Measurements from ENCODE around the gene PARP3. TPM values are rescaled to one million over a fixed set of nuclear protein-coding genes. Genes with fewer than 3 reads are reported as not detected.

The PARP3 gene
- total RNA-seq, 2 donors from 2014 or later, result 10.9 to 21.4 TPM

DNA sequence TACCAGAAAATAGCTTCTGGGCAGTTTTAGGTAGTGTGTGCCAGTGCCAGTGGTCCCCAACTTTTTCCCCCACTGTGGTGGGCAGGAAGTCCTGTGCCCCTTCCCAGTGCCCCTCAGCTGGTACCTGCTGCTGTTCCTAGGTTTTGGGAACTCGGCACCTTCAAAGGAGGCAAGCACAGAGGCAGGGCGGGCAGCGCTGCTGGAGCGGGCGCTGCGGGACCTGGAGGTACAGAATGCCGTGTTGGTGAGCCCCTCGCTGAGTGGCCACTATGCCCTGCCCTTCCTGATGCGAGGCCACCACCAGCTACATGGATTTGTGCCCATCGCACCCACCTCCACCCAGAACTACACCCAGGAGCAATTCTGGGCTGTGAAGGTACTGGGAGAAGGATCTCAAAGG is 38.1 kb downstream of the PARP3 start:
- H3K4me3 ChIP-seq, result no peak overlapping the region
- no peaks in the 10 kb centered on the region for H3K9me3 ChIP-seq
- no peaks in the 10 kb centered on the region for H3K36me3 ChIP-seq
- no peaks in the 10 kb centered on the region for H3K27me3 ChIP-seq (replicated peaks; ENCODE audit: insufficient read depth)
- ATAC-seq (ENCODE audit: insufficient number of reproducible peaks, low FRiP score, low read depth), result no peak
- TF ChIP-seq, protein P1, sequence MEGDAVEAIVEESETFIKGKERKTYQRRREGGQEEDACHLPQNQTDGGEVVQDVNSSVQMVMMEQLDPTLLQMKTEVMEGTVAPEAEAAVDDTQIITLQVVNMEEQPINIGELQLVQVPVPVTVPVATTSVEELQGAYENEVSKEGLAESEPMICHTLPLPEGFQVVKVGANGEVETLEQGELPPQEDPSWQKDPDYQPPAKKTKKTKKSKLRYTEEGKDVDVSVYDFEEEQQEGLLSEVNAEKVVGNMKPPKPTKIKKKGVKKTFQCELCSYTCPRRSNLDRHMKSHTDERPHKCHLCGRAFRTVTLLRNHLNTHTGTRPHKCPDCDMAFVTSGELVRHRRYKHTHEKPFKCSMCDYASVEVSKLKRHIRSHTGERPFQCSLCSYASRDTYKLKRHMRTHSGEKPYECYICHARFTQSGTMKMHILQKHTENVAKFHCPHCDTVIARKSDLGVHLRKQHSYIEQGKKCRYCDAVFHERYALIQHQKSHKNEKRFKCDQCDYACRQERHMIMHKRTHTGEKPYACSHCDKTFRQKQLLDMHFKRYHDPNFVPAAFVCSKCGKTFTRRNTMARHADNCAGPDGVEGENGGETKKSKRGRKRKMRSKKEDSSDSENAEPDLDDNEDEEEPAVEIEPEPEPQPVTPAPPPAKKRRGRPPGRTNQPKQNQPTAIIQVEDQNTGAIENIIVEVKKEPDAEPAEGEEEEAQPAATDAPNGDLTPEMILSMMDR (IDR thresholded peaks at IDR 0.05), result no peak
- H3K4me1 ChIP-seq (ENCODE audit: control insufficient read depth in 1 of 2, low read depth in 2 of 2), result peaks cover 15 to 29% of the 10 kb centered on the region in 2 donors
- H3K27ac ChIP-seq, result no peak overlapping the region
- no peak for DNase-seq (ENCODE audit: low spot score)

GRCh38 chr3:51982352-51982837 is 40.2 kb downstream of the PARP3 start:
- TF ChIP-seq, protein P1 (IDR thresholded peaks at IDR 0.05), result peak; percentile 34
- Histone ChIP-seq H3K27ac (peak overlapping the region; percentile 94 to 97), H3K27me3 (replicated peaks; ENCODE audit: insufficient read depth) (no peaks in the 10 kb centered on the region), H3K9me3 (no peaks in the 10 kb centered on the region), H3K4me1 (ENCODE audit: control insufficient read depth in 1 of 2, low read depth in 2 of 2) (peaks cover 15 to 22% of the 10 kb centered on the region in 2 donors), H3K4me3 (peak overlapping the region; percentile 89), H3K36me3 (peaks cover 2% of the 10 kb centered on the region)
- ATAC-seq (ENCODE audit: insufficient number of reproducible peaks, low FRiP score, low read depth) (no peak), DNase-seq (ENCODE audit: low spot score) (no peak)

- DNase-seq (ENCODE audit: low spot score) (no peak), ATAC-seq (ENCODE audit: insufficient number of reproducible peaks, low FRiP score, low read depth) (peak; percentile 86)
- Histone ChIP-seq H3K36me3 (peaks cover 3% of the 10 kb centered on the region), H3K27ac (peak within 1 kb of the TSS; percentile 94 to 97), H3K4me3 (peak within 1 kb of the TSS; percentile 89), H3K27me3 (replicated peaks; ENCODE audit: insufficient read depth) (no peaks in the 10 kb centered on the region), H3K4me1 (ENCODE audit: control insufficient read depth in 1 of 2, low read depth in 2 of 2) (peaks cover 15 to 22% of the 10 kb centered on the region in 2 donors), H3K9me3 (no peaks in the 10 kb centered on the region)
- TF ChIP-seq, protein P1 (IDR thresholded peaks at IDR 0.05), result no peak
These were observed 40.8 kb downstream of the PARP3 start, which contains the start of gene ACY1 for GRCh38 chr3:51982838-51983577. Gene ACY1, plus strand, starts transcription at chr3:51983535. Its CDS starts 530 bp downstream, at chr3:51984065.

DNA sequence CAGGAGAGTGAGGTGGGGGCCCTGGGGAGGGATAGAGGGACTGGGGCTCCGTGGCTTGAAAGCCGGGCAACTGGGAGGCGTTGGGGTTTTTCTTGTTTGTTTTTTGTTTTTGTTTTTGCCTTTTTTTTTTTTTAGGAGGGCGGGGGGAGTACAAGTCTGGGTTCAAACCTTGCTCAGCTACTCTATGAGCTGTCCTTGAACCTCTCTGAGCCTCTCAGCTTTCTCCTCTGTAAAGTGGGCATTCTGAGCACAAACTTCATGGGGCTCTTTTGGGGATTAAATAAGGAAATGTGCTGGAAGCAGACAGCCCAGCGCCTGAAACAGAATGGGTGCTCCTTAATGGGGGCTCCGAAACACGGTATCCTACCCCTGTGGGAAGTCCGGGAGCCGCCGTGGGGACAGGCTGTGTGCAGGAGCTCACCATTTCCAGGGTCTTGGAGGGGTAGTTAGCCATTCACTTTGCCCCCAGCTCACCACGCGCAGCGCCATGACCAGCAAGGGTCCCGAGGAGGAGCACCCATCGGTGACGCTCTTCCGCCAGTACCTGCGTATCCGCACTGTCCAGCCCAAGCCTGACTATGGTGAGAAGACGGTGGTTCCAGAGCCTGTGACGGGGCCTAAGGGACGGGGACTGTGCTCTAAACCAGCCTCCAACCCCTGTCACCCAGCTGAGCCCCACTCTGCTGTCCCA is 41.6 kb downstream of the PARP3 start:
- peaks cover 3% of the 10 kb centered on the region for H3K36me3 ChIP-seq
- H3K27me3 ChIP-seq (replicated peaks; ENCODE audit: insufficient read depth), result no peaks in the 10 kb centered on the region
- peak overlapping the region; percentile 94 to 97 for H3K27ac ChIP-seq
- H3K4me1 ChIP-seq (ENCODE audit: control insufficient read depth in 1 of 2, low read depth in 2 of 2), result peaks cover 15 to 22% of the 10 kb centered on the region in 2 donors
- ATAC-seq (ENCODE audit: insufficient number of reproducible peaks, low FRiP score, low read depth) (no peak), DNase-seq (ENCODE audit: low spot score) (no peak)
- peak overlapping the region; percentile 89 for H3K4me3 ChIP-seq
- H3K9me3 ChIP-seq, result no peaks in the 10 kb centered on the region
- TF ChIP-seq, protein P1 (IDR thresholded peaks at IDR 0.05), result no peak

DNA sequence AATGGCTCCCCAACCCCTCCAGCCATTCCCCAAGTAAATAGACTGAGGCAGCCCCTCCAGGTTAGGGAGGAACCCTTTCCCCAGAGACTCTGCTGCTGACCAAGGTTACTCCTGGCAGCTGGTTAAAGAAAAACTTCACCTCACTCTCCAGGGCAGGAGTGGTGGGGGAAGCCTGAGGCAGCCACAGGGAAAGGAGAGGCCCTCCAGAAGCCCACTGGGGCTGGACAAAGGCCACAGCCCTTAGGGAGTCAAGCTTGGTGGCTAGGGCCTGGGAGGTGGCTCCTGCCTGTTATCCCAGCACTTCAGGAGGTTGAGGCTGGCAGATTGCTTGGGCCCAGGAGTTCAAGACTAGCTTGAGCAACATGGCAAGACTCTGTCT is 42.1 kb downstream of the PARP3 start:
- H3K36me3 ChIP-seq, result peaks cover 3% of the 10 kb centered on the region
- TF ChIP-seq, protein P1 (IDR thresholded peaks at IDR 0.05), result no peak
- peak overlapping the region; percentile 94 to 97 for H3K27ac ChIP-seq
- H3K4me3 ChIP-seq, result no peak overlapping the region
- H3K9me3 ChIP-seq, result no peaks in the 10 kb centered on the region
- DNase-seq (ENCODE audit: low spot score) (no peak), ATAC-seq (ENCODE audit: insufficient number of reproducible peaks, low FRiP score, low read depth) (no peak)
- peaks cover 16 to 25% of the 10 kb centered on the region in 2 donors for H3K4me1 ChIP-seq (ENCODE audit: control insufficient read depth in 1 of 2, low read depth in 2 of 2)
- no peaks in the 10 kb centered on the region for H3K27me3 ChIP-seq (replicated peaks; ENCODE audit: insufficient read depth)
